Smooth muscle cell of the pulmonary artery (primary cell): Measurements from ENCODE around the gene LRRC37A3. TPM values are rescaled to one million over a fixed set of nuclear protein-coding genes. Genes with fewer than 3 reads are reported as not detected.

Experiments used
- total RNA-seq: library from RNA; depleted of rRNA; stranded (reverse); fragments of >200 nt; gene quantifications from 2 replicates; pipeline ENCODE4 v1.2.3, GENCODE V29; 2014

The LRRC37A3 gene
- 8.9 and 12.2 TPM in 2 replicates for total RNA-seq

DNA sequence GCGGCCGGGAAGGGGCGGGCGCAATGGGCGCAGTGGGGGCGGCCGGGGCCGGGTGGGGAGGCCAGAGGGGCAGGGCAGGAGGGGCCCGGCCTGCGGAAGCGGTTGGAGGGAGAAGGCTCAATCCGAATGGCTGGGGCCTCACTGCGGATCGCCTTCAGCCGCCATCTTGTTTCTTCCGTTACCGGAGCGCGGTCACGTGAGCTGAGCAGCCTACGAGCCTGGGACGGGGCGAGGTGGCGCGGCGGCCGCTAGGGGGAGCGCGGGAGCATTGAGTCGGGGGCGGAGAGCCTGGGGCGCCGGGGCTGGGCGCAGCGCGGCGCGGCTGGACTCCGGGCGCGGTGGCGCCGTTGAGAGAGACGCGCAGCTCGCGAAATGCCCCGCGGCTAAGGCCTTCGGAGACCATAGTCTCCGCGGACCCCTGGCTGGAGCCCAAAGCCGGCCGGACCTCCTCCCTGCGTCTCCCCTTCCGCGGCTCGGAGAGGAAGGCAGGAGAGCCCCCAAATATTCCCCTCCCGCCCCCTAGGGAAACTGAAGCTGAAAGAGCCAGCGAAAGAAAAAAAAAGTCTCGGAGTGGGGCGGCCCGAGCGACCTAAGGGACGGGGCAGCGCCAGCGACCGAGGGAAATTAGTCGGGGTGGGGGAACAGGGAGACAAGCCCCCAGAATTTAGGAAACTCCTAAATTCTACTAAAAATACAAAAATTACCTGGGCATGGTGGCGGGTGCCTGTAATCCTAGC, at the start of gene LRRC37A3:
Gene LRRC37A3, minus strand, starts transcription at position 190 of the 737 bp plus-strand sequence. CDS start 22,221 bp downstream, outside the sequence.

Other genes with a start within 250 kb of the LRRC37A3 start
- gene GNA13, start 137.3 kb upstream of the LRRC37A3 start, total RNA-seq = 63.3 and 63.4 TPM in 2 replicates
- gene RGS9, start 217.9 kb upstream of the LRRC37A3 start, total RNA-seq = 1.1 TPM in 2 replicates